Nephron (organoid): ENCODE measurements around the gene PBLD.
A peak's percentile ranks its signal among the peaks of the same experiment; 100 is the strongest.

Experiments used
- H3K27ac Mint-ChIP-seq, 3 experiments: 2 replicates each; pipeline ENCODE4 v1.8.0; 2020; ENCODE audit warnings: mixed read lengths in 3 of 3, mild to moderate bottlenecking in 2 of 3, moderate library complexity in 1 of 3
- H3K27me3 Mint-ChIP-seq: 2 replicates; pipeline ENCODE4 v1.8.0; 2021; ENCODE audit warnings: low read depth, mild to moderate bottlenecking, moderate library complexity, mixed read lengths
- H3K36me3 Mint-ChIP-seq: 2 replicates; pipeline ENCODE4 v1.8.0; 2020; ENCODE audit warnings: low read depth, mixed read lengths
- H3K4me1 Mint-ChIP-seq: 2 replicates; pipeline ENCODE4 v1.8.0; 2020; ENCODE audit warnings: mixed read lengths
- H3K4me3 Mint-ChIP-seq, 3 experiments: 2 replicates each; pipeline ENCODE4 v1.8.0; 2020; ENCODE audit warnings: mild to moderate bottlenecking in 3 of 3, mixed read lengths in 3 of 3, moderate library complexity in 2 of 3
- H3K9me3 Mint-ChIP-seq: 2 replicates; pipeline ENCODE4 v1.8.0; 2020; ENCODE audit warnings: mixed read lengths
- TF ChIP-seq, protein P1 (sequence below), 3 experiments: fragments of 200-600 bp; sonication (generic); IDR thresholded peaks; one replicate each; pipeline ENCODE4 v1.5.0; 2021; ENCODE audit warnings: antibody characterized with exemption in 3 of 3; ENCODE audit not compliant: unreplicated experiment in 3 of 3

PBLD gene

DNA sequence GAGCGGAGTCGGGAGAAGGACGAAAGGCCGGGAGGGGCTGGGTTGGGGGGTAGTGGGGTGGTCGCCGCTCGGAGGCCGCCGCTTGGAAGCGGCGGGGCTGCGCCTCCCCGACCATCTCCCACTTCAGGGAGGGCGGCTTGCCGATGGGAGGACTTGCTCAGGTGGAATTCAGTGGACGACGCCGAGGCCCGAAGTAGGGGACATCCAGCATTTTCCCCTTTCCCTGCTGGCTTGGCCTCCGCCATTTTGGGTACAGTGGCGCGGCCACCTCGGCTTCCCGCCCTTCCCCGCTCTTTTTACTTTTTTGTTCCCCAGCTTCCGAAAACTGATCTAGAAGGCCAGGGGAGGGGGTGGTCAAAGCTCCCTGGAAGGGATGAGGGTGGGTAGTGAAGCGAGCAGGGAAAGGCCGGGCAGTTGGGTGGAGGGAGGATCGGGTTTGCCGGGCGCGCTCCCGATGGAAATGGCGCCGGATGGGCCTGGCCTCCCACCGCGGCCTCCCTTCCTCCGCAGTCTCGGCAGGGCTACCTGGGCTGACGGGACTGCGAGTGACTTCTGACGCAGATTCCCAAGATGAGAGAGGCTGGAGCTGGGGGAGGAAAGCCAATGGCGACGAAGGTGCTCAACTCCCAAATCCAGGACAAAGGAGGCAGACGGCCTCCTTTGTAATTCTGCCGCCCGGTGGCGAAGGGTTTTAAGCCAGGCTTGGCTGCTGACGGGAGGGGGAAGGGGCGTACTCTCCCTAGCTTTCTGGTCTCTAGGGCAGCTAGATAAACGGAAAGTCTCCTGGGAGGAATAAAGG is at the start of gene PBLD:
Gene PBLD (minus strand): TSS at position 670 of the 799 bp plus-strand sequence. CDS start 26,084 bp downstream, outside the sequence.
- TF ChIP-seq, protein P1, sequence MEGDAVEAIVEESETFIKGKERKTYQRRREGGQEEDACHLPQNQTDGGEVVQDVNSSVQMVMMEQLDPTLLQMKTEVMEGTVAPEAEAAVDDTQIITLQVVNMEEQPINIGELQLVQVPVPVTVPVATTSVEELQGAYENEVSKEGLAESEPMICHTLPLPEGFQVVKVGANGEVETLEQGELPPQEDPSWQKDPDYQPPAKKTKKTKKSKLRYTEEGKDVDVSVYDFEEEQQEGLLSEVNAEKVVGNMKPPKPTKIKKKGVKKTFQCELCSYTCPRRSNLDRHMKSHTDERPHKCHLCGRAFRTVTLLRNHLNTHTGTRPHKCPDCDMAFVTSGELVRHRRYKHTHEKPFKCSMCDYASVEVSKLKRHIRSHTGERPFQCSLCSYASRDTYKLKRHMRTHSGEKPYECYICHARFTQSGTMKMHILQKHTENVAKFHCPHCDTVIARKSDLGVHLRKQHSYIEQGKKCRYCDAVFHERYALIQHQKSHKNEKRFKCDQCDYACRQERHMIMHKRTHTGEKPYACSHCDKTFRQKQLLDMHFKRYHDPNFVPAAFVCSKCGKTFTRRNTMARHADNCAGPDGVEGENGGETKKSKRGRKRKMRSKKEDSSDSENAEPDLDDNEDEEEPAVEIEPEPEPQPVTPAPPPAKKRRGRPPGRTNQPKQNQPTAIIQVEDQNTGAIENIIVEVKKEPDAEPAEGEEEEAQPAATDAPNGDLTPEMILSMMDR (IDR thresholded peaks at IDR 0.05; ENCODE audit: unreplicated experiment in 3 of 3), result peak; percentile 36 to 49 (median 36)
- Mint-ChIP-seq H3K4me1 (peaks cover 58% of the 10 kb centered on the region), H3K9me3 (no peaks in the 10 kb centered on the region), H3K4me3 (peak within 1 kb of the TSS; percentile 99 to 100 (median 100)), H3K36me3 (peaks cover 19% of the 10 kb centered on the region), H3K27me3 (no peaks in the 10 kb centered on the region), H3K27ac (peak within 1 kb of the TSS; percentile 99 to 100 (median 100))

DNA sequence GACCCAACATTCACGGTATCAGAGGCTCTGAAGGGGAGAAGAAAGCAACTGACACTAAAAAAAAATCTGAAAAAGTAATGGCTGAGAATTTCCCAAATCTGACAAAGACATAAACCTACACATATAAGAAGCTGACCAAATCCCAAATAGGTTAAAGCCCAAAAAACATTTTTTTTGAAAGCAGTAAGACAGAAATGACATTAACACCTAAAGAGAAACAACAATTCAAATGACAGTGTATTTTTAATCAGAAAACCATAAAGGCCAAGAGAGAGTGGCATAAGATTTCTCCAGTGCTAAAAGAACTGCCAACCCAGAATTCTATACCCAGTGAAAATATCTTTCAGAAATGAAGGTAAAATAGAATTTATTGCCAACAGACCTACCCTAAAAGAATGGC is 38.9 kb upstream of the PBLD start:
- TF ChIP-seq, protein P1 (IDR thresholded peaks at IDR 0.05; ENCODE audit: unreplicated experiment in 3 of 3), result no peak
- H3K27me3 Mint-ChIP-seq, result peaks cover 4% of the 10 kb centered on the region
- H3K27ac Mint-ChIP-seq, result no peak overlapping the region
- H3K36me3 Mint-ChIP-seq, result peaks cover 69% of the 10 kb centered on the region
- no peak overlapping the region for H3K4me3 Mint-ChIP-seq
- H3K4me1 Mint-ChIP-seq, result no peaks in the 10 kb centered on the region
- peaks cover 20% of the 10 kb centered on the region for H3K9me3 Mint-ChIP-seq

DNA sequence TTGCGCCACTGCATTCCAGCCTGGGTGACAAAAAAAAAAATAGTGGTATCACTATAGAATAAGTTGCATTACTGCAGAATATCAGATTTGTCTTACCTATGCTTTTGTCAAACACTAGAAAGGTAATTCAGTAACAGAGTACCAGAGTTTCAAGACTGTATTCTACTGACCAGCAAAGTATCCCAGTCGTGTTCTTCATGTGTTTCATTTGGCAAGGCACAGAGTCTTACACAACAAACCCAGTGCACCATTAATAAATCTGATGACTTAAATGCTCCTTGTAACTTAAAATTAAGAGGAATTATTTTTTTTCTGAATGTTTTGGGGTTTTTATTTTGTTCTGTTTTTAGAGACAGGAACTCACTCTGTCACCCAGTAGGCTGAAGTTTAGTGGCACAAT is 34.4 kb upstream of the PBLD start:
- TF ChIP-seq, protein P1 (IDR thresholded peaks at IDR 0.05; ENCODE audit: unreplicated experiment in 3 of 3), result no peak
- Mint-ChIP-seq H3K36me3 (peaks cover 49% of the 10 kb centered on the region), H3K4me3 (no peak overlapping the region)

DNA sequence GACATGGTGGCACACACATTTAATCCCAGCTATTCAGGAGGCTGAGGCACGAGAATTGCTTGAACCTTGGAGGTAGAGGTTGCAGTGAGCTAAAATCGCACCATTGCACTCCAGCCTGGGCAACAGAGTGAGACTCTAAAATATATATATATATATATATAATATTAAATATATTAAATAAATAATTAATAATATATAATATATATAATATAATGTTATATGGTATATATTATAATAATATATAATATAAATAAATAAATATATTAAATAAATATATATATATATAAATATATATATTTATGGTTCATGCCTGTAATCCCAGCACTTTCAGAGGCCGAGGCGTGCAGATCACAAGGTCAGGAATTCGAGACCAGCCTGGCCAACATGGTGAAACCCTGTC is 33.9 kb upstream of the PBLD start:
- Mint-ChIP-seq H3K27ac (no peak overlapping the region), H3K36me3 (peaks cover 49% of the 10 kb centered on the region), H3K9me3 (peaks cover 8% of the 10 kb centered on the region), H3K4me3 (no peak overlapping the region), H3K27me3 (peaks cover 6% of the 10 kb centered on the region), H3K4me1 (no peaks in the 10 kb centered on the region)
- TF ChIP-seq, protein P1 (IDR thresholded peaks at IDR 0.05; ENCODE audit: unreplicated experiment in 3 of 3), result no peak

More for the DNA sequence above, 34.4 kb upstream of the PBLD start:
- Mint-ChIP-seq H3K9me3 (peaks cover 12% of the 10 kb centered on the region), H3K27ac (no peak overlapping the region), H3K4me1 (no peaks in the 10 kb centered on the region), H3K27me3 (peaks cover 6% of the 10 kb centered on the region)

DNA sequence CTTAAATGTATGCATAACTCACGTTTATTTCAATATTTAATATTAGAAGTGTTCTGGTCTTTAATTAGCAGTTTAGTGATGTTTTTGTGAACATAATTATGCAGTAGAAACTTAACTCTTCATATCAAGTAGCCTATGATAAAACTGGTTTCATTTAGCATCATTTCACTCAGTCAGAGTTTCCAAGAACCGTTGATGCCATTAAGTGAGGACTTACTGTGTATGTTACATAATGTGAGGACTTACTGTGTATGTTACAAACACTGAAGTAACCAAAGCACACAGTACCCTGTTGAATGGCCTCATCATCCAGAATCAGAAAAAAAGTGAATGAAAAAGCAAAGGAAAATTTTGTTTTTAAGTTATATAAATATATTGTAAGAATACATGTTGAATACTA is 32.9 kb upstream of the PBLD start:
- H3K9me3 Mint-ChIP-seq, result peaks cover 3% of the 10 kb centered on the region
- no peak overlapping the region for H3K4me3 Mint-ChIP-seq
- peaks cover 6% of the 10 kb centered on the region for H3K27me3 Mint-ChIP-seq
- H3K36me3 Mint-ChIP-seq, result peaks cover 45% of the 10 kb centered on the region
- TF ChIP-seq, protein P1 (IDR thresholded peaks at IDR 0.05; ENCODE audit: unreplicated experiment in 3 of 3), result no peak
- H3K27ac Mint-ChIP-seq, result no peak overlapping the region
- H3K4me1 Mint-ChIP-seq, result no peaks in the 10 kb centered on the region
